GM20000 (cell line): Measurements from ENCODE around the gene DPP3.
"Not testable (repeated sequence)": the region's sequence is repeated elsewhere in the genome, so short reads cannot be mapped to it uniquely, and the experiment has no call there.

Experiments used
- DNase-seq: peaks from one replicate; pipeline ENCODE4 v3.0.0; 2012; ENCODE audit warnings: low spot score
- TF ChIP-seq, protein P1 (sequence below): IDR thresholded peaks from 2 replicates; pipeline ENCODE4 v1.5.1; 2012; ENCODE audit warnings: mild to moderate bottlenecking, control low read depth; ENCODE audit errors: extremely low read depth, missing control alignments

Gene DPP3

DNA sequence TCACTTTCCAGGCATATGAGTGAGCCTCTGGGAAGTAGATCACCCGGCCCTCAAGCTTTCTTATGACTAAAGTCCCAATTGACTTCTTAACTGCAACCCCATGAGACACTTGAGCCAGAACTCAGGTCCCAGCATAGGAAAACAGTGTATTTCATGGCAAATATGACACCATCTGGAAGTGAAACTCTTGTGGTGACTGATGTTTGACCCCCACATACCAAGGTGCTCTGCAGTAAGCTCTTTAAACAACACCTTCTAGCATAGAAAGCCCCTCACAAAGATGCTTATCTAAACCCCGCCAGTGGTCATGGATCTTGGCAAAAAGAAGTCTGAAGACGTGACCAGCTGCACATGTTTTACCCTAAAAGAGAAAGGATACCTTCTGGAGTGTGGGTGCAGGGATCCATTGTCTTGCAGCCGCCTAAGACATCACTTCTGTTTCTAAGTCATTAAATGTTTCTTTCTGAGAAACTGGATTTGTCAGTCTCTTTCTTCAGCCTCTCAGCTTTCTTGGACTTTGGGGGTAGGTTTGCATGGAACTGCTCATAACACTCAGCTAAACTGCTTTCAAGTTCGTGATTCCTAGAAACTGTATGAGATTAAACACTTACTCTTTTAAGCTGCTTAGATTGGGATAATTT, 21.0 kb upstream of the DPP3 start:
- no peak for DNase-seq
- TF ChIP-seq, protein P1, sequence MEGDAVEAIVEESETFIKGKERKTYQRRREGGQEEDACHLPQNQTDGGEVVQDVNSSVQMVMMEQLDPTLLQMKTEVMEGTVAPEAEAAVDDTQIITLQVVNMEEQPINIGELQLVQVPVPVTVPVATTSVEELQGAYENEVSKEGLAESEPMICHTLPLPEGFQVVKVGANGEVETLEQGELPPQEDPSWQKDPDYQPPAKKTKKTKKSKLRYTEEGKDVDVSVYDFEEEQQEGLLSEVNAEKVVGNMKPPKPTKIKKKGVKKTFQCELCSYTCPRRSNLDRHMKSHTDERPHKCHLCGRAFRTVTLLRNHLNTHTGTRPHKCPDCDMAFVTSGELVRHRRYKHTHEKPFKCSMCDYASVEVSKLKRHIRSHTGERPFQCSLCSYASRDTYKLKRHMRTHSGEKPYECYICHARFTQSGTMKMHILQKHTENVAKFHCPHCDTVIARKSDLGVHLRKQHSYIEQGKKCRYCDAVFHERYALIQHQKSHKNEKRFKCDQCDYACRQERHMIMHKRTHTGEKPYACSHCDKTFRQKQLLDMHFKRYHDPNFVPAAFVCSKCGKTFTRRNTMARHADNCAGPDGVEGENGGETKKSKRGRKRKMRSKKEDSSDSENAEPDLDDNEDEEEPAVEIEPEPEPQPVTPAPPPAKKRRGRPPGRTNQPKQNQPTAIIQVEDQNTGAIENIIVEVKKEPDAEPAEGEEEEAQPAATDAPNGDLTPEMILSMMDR: no peak

DNA sequence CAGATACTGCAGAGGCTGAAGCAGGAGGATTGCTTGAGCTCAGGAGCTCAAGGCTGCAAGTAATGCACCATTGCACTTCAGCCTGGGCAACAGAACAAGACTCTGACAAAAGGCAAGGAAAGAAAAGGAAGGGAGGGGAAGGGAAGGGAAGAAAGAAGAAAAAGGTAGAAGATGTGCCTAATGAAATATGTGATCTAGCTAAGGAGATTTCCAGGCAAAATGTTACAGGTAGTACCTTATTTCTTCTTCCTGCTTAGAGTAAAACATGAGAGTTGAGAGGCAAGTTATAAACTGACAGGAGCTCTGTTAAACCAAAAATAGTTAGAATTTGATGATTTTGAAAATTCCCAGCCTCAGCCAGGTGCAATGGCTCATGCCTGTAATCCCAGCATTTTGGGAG, 18.2 kb upstream of the DPP3 start:
- TF ChIP-seq, protein P1: no peak
- no peak for DNase-seq

- TF ChIP-seq, protein P1: no peak
- DNase-seq: no peak
Observed at GRCh38 chr11:66462911-66463310, 17.3 kb upstream of the DPP3 start.

DNA sequence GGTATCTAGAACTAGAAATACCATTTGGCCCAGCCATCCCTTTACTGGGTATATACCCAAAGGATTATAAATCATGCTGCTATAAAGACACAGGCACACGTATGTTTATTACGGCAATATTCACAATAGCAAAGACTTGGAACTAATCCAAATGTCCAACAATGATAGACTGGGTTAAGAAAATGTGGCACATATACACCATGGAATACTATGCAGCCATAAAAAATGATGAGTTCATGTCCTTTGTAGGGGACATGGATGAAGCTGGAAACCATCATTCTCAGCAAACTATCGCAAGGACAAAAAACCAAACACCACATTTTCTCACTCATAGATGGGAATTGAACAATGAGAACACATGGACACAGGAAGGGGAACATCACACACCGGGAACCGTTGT, 16.1 kb upstream of the DPP3 start:
- DNase-seq: not testable (repeated sequence)

GRCh38 chr11:66464916-66465315, 15.3 kb upstream of the DPP3 start:
- TF ChIP-seq, protein P1: no peak
- DNase-seq: no peak

DNA sequence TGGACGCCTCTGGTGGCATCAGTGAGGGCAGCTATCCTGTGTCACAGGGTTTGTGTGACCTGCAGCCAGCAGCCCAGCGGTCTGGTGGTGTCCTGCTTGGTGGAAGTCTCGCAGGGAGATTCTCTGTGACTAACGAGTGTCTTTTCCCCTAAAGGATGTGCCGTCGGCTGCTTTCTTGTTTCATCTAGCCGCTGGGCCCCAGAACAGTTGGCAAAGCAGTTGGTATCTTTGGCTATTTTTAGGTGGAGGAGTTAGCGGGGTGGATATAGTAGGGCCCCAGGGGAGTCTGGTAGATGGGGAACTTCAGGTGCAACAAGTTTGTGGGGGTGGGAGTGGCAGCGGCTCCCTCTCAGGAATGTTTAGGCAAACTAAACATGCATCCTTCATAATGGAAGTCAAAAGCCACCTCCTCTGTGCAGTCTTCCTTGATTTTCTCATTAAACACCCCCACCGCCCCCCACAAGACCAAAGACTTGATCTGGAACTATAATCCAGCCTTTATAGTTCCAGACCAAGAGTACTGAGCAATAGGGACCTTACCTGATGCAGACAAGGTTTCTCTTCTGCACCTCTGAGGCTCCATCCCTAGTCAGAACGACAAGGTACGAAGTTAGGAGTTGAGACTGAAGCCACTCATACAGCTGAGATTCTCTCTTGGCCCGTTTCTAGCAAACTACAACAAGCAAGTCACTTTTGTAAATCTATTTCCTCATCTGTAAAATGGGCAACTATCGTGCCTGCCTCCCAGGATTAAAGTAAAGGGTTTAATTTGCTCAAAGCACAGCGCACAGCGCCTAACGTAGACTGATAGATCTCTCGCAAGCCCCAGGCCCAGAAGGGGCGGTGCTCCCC, 14.6 kb upstream of the DPP3 start:
- TF ChIP-seq, protein P1: no peak
- no peak for DNase-seq

DNA sequence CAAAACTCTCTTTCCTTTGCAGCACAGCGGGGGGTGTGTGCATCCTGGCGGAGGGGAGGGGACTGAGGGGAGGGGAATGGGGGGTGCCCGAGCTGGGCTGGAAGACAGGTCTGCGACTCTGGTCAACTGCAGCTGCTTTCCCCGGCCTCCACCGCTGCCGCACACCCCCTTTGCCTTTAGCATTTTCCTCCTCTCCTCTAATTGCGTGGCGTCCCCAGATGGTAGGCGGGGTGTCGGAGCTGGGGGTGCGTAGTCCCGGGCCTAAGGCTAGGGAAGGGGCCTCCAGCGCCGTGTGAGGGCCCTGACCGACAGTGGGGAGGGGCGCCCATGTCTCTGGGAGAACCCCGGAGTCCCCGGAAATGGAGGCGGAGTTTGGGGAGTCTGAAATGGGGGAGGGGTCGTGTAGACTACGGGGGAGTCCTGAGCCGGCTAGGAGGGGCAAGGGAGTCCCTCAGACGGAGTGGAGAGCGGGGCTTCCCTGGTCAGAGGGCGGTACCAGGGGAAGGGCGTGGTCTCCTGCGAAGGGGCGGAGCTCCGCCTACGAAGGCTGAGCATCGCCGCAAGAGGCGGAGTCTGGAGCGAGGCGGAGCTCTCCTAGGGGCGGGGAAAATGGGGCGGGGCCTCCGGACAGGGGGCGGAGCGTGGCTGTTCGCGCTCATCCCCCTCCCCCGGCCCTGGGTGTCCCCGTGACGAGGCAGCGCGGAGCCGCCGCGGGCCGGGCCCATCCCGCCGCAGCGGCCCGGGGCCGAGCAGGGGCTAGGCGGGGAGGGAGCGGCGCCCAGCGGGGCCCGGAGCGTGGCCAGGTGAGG, 13.8 kb upstream of the DPP3 start, which contains the start of gene PELI3:
TSS of gene PELI3 (plus strand) at position 681 of the 809 bp plus-strand sequence. CDS start 1,224 bp downstream, outside the sequence.
- TF ChIP-seq, protein P1: no peak
- peak; percentile 98 for DNase-seq
